Measurements from ENCODE around the gene DDR1.

Gene DDR1

GRCh38 chr6:30883685-30884520 is at the start of gene DDR1:
Gene DDR1 (plus strand): TSS chr6:30884519. CDS start chr6:30888730, 4,211 bp downstream.
- peak in 54 of 58 donors; percentile 2 to 90 (median 78) for DNase-seq

- no peak for DNase-seq
Observed at GRCh38 chr6:30834646-30835045, 49.7 kb upstream of the DDR1 start.

- no peak for DNase-seq
Observed at GRCh38 chr6:30835576-30835975, 48.7 kb upstream of the DDR1 start.

- DNase-seq: peak in 23 of 58 donors; percentile 2 to 46 (median 8)
Observed at GRCh38 chr6:30836431-30836866, 47.9 kb upstream of the DDR1 start.

- no peak for DNase-seq
Observed at GRCh38 chr6:30836957-30837356, 47.4 kb upstream of the DDR1 start.

- no peak for DNase-seq
Observed at GRCh38 chr6:30837432-30837831, 46.9 kb upstream of the DDR1 start.

GRCh38 chr6:30837870-30838269 is 46.4 kb upstream of the DDR1 start:
- no peak for DNase-seq

- DNase-seq: no peak
Observed at GRCh38 chr6:30839671-30840070, 44.6 kb upstream of the DDR1 start.

GRCh38 chr6:30840084-30840934 is 44.0 kb upstream of the DDR1 start:
- no peak for DNase-seq

- DNase-seq: no peak
Observed at GRCh38 chr6:30840935-30841643, 43.2 kb upstream of the DDR1 start.

- DNase-seq: no peak
Observed at GRCh38 chr6:30841644-30842504, 42.4 kb upstream of the DDR1 start.

- no peak for DNase-seq
Observed at GRCh38 chr6:30842754-30843610, 41.3 kb upstream of the DDR1 start.

- DNase-seq: no peak
Observed at GRCh38 chr6:30843611-30843998, 40.7 kb upstream of the DDR1 start.

GRCh38 chr6:30844118-30844535 is 40.2 kb upstream of the DDR1 start:
- DNase-seq: no peak

GRCh38 chr6:30845183-30845582 is 39.1 kb upstream of the DDR1 start:
- DNase-seq: no peak

- no peak for DNase-seq
Observed at GRCh38 chr6:30847421-30847970, 36.8 kb upstream of the DDR1 start.

GRCh38 chr6:30847971-30848436 is 36.3 kb upstream of the DDR1 start:
- DNase-seq: no peak

GRCh38 chr6:30849903-30850651 is 34.2 kb upstream of the DDR1 start:
- DNase-seq: no peak
